A673 (cell line): ENCODE data around the gene SENP6. TPM values are rescaled to one million over a fixed set of nuclear protein-coding genes. Genes with fewer than 3 reads are reported as not detected.
"Not testable (repeated sequence)": the region's sequence is repeated elsewhere in the genome, so short reads cannot be mapped to it uniquely, and the experiment has no call there.

ENCODE experiments used
- BruUV-seq: library from RNA; stranded (reverse); fragments of 400-500 nt; replicated peaks from 2 replicates; lab custom pipeline; 2021; lab: Mats Ljungman, UMichigan
- CTCF ChIA-PET: fragments of 300-600 bp; sonication (Branson Sonifier 250); formaldehyde crosslinking; loops from one replicate; lab custom pipeline; 2022; ENCODE audit warnings: antibody characterized with exemption; lab: Charles Lee
- POLR2A ChIA-PET: fragments of 300-600 bp; sonication (Branson Sonifier 250); formaldehyde crosslinking; loops from one replicate; lab custom pipeline; 2022; ENCODE audit warnings: antibody characterized with exemption; ENCODE audit not compliant: low non-redundant PET; lab: Charles Lee
- DNase-seq: peaks from one replicate; pipeline ENCODE4 v3.0.0-alpha.2; 2015; ENCODE audit warnings: low spot score
- H3K27ac ChIP-seq: fragments of 200-600 bp; sonication (generic); 2 replicates; pipeline ENCODE4 v1.5.1; 2016; ENCODE audit warnings: mixed run types, low read depth, mild to moderate bottlenecking, mixed read lengths, antibody characterized with exemption, low read length; ENCODE audit not compliant: poor library complexity, severe bottlenecking
- H3K27me3 ChIP-seq: fragments of 200-600 bp; sonication (generic); replicated peaks from 2 replicates; pipeline ENCODE4 v1.6.1; 2017; ENCODE audit warnings: mixed run types, low read depth, mild to moderate bottlenecking, mixed read lengths, antibody characterized with exemption, low read length; ENCODE audit not compliant: insufficient read depth, poor library complexity
- H3K36me3 ChIP-seq: fragments of 200-600 bp; sonication (generic); 2 replicates; pipeline ENCODE4 v1.6.1; 2016; ENCODE audit warnings: mixed run types, mild to moderate bottlenecking, mixed read lengths, antibody characterized with exemption, low read length; ENCODE audit not compliant: insufficient read depth, poor library complexity, severe bottlenecking
- H3K4me1 ChIP-seq: fragments of 200-600 bp; sonication (generic); 2 replicates; pipeline ENCODE4 v1.6.1; 2017; ENCODE audit warnings: mixed run types, mild to moderate bottlenecking, mixed read lengths, antibody characterized with exemption, low read length; ENCODE audit not compliant: insufficient read depth, poor library complexity, severe bottlenecking
- H3K4me3 ChIP-seq: fragments of 200-600 bp; sonication (generic); 2 replicates; pipeline ENCODE4 v1.5.1; 2016; ENCODE audit warnings: low read depth, mixed run types, mild to moderate bottlenecking, mixed read lengths, low read length; ENCODE audit not compliant: poor library complexity, severe bottlenecking
- H3K9me3 ChIP-seq: fragments of 200-600 bp; sonication (generic); 2 replicates; pipeline ENCODE4 v1.6.1; 2016; ENCODE audit warnings: mixed run types, low read depth, mild to moderate bottlenecking, mixed read lengths, antibody characterized with exemption, low read length; ENCODE audit not compliant: poor library complexity, severe bottlenecking
- CTCF ChIP-seq: fragments of 300-800, 200-600 bp; sonication (generic); conservative IDR thresholded peaks from 2 replicates; pipeline ENCODE4 v1.5.1; 2017; ENCODE audit warnings: low read depth, mild to moderate bottlenecking, antibody characterized with exemption, low read length, moderate library complexity, mixed read lengths
- EZH2 ChIP-seq: fragments of 200-600 bp; sonication (generic); IDR thresholded peaks from 2 replicates; pipeline ENCODE4 v1.6.1; 2017; ENCODE audit warnings: borderline replicate concordance, low read depth, mild to moderate bottlenecking, mixed read lengths, antibody characterized with exemption, low read length; ENCODE audit not compliant: poor library complexity, severe bottlenecking
- intact Hi-C: fragments of 100-400 bp; cut with micrococcal nuclease; formaldehyde crosslinking; loops from one replicate; pipeline ENCODE4 v1.10.0; 2022; ENCODE audit not compliant: unreplicated experiment
- total RNA-seq: library from RNA; stranded (reverse); gene quantifications from 2 replicates; pipeline ENCODE4 v1.2.3, GENCODE V29; 2021

The SENP6 gene
- total RNA-seq, 1 experiment from 2014 or later: 92.7 TPM

GRCh38 chr6:75676377-75676776, 74.7 kb downstream of the SENP6 start:
- intact Hi-C loops: no loop called here
- H3K36me3 ChIP-seq: peaks cover 70% of the 10 kb centered on the region
- H3K27me3 ChIP-seq: no peaks in the 10 kb centered on the region
- no peak overlapping the region for H3K27ac ChIP-seq
- H3K4me1 ChIP-seq: no peaks in the 10 kb centered on the region
- no TSS peak for BruUV-seq
- ChIA-PET CTCF (no interaction called here), POLR2A (no interaction called here)
- H3K9me3 ChIP-seq: no peaks in the 10 kb centered on the region
- no peak overlapping the region for H3K4me3 ChIP-seq
- TF ChIP-seq EZH2 (no peak), CTCF (no peak)
- DNase-seq: no peak

GRCh38 chr6:75682548-75682947, 80.9 kb downstream of the SENP6 start:
- H3K4me3 ChIP-seq, DNase-seq, H3K27me3 ChIP-seq, H3K9me3 ChIP-seq, CTCF ChIA-PET, intact Hi-C loops, H3K4me1 ChIP-seq, BruUV-seq, H3K27ac ChIP-seq, POLR2A ChIA-PET: not testable (repeated sequence)
- peaks cover 50% of the 10 kb centered on the region for H3K36me3 ChIP-seq

GRCh38 chr6:75683005-75683404, 81.3 kb downstream of the SENP6 start:
- POLR2A ChIA-PET, H3K27me3 ChIP-seq, H3K9me3 ChIP-seq, DNase-seq, H3K4me3 ChIP-seq, intact Hi-C loops, H3K27ac ChIP-seq, CTCF ChIA-PET, H3K4me1 ChIP-seq, BruUV-seq: not testable (repeated sequence)
- peaks cover 47% of the 10 kb centered on the region for H3K36me3 ChIP-seq

- H3K27me3 ChIP-seq, H3K4me1 ChIP-seq, H3K9me3 ChIP-seq, H3K27ac ChIP-seq, POLR2A ChIA-PET, BruUV-seq, H3K4me3 ChIP-seq, DNase-seq, CTCF ChIA-PET, intact Hi-C loops: not testable (repeated sequence)
- H3K36me3 ChIP-seq: peaks cover 16% of the 10 kb centered on the region
These were observed 85.9 kb downstream of the SENP6 start for GRCh38 chr6:75687535-75687934.

- BruUV-seq, H3K9me3 ChIP-seq, H3K27ac ChIP-seq, H3K4me1 ChIP-seq, DNase-seq, H3K27me3 ChIP-seq, H3K4me3 ChIP-seq, CTCF ChIA-PET, intact Hi-C loops, POLR2A ChIA-PET: not testable (repeated sequence)
- peaks cover 20% of the 10 kb centered on the region for H3K36me3 ChIP-seq
These were observed 86.3 kb downstream of the SENP6 start for GRCh38 chr6:75687937-75688336.
